ENCODE data around the gene STEAP3.
"Not testable (repeated sequence)": the region's sequence is repeated elsewhere in the genome, so short reads cannot be mapped to it uniquely, and the experiment has no call there.

- TF ChIP-seq CTCF (IDR thresholded peaks at IDR 0.05); ZFX (IDR thresholded peaks at IDR 0.05; ENCODE audit: borderline replicate concordance): not testable (repeated sequence)
Measured at GRCh38 chr2:119278385-119278784, 54.8 kb downstream of the STEAP3 start.

Data from 22Rv1 (cell line).